Ureter (tissue), 1 donor: ENCODE results near the gene NCKAP5. TPM values are rescaled to one million over a fixed set of nuclear protein-coding genes. Genes with fewer than 3 reads are reported as not detected.

Experiments
- DNase-seq: peaks from one replicate; pipeline ENCODE4 v3.0.0-alpha.2; 2020; ENCODE audit warnings: low spot score
- total RNA-seq: library from RNA; stranded (reverse); gene quantifications from one replicate; pipeline ENCODE4 v1.2.4, GENCODE V29; 2023
- donor health status: DM: yes; HTN: yes; CAD: no.

The NCKAP5 gene
- total RNA-seq, 1 donor from 2014 or later: 7.3 TPM

GRCh38 chr2:133458280-133458679 is 110.0 kb downstream of the NCKAP5 start:
- no peak for DNase-seq

GRCh38 chr2:133457861-133458260 is 110.4 kb downstream of the NCKAP5 start:
- DNase-seq: no peak

GRCh38 chr2:133456971-133457370 is 111.3 kb downstream of the NCKAP5 start:
- DNase-seq: no peak

GRCh38 chr2:133456156-133456555 is 112.1 kb downstream of the NCKAP5 start:
- no peak for DNase-seq

GRCh38 chr2:133453032-133453431 is 115.2 kb downstream of the NCKAP5 start:
- DNase-seq: no peak

- DNase-seq: no peak
Measured at GRCh38 chr2:133452583-133452982, 115.7 kb downstream of the NCKAP5 start.

- no peak for DNase-seq
Measured at GRCh38 chr2:133452146-133452545, 116.1 kb downstream of the NCKAP5 start.

GRCh38 chr2:133448195-133448594 is 120.1 kb downstream of the NCKAP5 start:
- no peak for DNase-seq

- DNase-seq: no peak
Measured at GRCh38 chr2:133447303-133447702, 121.0 kb downstream of the NCKAP5 start.

- DNase-seq: no peak
Measured at GRCh38 chr2:133444465-133444864, 123.8 kb downstream of the NCKAP5 start.

- no peak for DNase-seq
Measured at GRCh38 chr2:133442393-133442792, 125.9 kb downstream of the NCKAP5 start.

- DNase-seq: no peak
Measured at GRCh38 chr2:133439565-133439920, 128.7 kb downstream of the NCKAP5 start.

- DNase-seq: no peak
Measured at GRCh38 chr2:133438848-133439564, 129.3 kb downstream of the NCKAP5 start.

GRCh38 chr2:133438026-133438425 is 130.2 kb downstream of the NCKAP5 start:
- DNase-seq: no peak

GRCh38 chr2:133437492-133437891 is 130.8 kb downstream of the NCKAP5 start:
- DNase-seq: no peak

GRCh38 chr2:133434959-133435668 is 133.1 kb downstream of the NCKAP5 start:
- DNase-seq: no peak

- DNase-seq: no peak
Measured at GRCh38 chr2:133433455-133434451, 134.5 kb downstream of the NCKAP5 start.

- DNase-seq: no peak
Measured at GRCh38 chr2:133432778-133433177, 135.5 kb downstream of the NCKAP5 start.

- no peak for DNase-seq
Measured at GRCh38 chr2:133431289-133431688, 137.0 kb downstream of the NCKAP5 start.

- no peak for DNase-seq
Measured at GRCh38 chr2:133426791-133427190, 141.5 kb downstream of the NCKAP5 start.

- no peak for DNase-seq
Measured at GRCh38 chr2:133425612-133426011, 142.7 kb downstream of the NCKAP5 start.

- no peak for DNase-seq
Measured at GRCh38 chr2:133424876-133425275, 143.4 kb downstream of the NCKAP5 start.
